ENCODE measurements around the gene SQSTM1.

DNA sequence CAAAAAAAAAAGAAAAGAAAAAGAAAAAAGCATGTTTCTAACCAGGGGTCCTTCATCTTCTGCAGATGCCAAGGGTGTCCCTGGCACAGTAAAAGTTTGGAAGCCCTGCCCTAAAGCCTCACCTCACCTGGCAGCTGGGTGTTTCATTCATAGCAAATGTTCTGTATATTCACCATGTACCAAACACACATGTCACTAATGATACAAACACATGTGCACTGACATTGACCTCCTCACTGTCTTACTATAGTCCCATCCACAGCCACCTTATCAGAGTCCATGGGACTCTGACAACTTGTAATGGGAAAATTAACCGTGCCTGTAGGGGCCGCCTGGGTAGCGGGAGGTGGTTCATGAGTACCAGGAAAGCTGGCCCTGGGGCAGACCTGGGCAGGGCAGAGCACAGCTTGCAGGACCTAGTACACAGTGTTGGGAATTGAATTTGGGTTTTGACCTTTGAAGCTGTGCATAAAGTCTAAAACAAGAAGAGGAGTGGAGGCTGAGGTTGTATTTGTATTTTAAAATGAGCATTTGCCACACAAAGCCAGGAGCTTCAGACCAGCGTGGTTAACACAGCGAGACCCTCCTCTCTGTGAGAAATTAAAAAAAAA, 7.6 kb upstream of the SQSTM1 start:
- TF ChIP-seq, protein P1, sequence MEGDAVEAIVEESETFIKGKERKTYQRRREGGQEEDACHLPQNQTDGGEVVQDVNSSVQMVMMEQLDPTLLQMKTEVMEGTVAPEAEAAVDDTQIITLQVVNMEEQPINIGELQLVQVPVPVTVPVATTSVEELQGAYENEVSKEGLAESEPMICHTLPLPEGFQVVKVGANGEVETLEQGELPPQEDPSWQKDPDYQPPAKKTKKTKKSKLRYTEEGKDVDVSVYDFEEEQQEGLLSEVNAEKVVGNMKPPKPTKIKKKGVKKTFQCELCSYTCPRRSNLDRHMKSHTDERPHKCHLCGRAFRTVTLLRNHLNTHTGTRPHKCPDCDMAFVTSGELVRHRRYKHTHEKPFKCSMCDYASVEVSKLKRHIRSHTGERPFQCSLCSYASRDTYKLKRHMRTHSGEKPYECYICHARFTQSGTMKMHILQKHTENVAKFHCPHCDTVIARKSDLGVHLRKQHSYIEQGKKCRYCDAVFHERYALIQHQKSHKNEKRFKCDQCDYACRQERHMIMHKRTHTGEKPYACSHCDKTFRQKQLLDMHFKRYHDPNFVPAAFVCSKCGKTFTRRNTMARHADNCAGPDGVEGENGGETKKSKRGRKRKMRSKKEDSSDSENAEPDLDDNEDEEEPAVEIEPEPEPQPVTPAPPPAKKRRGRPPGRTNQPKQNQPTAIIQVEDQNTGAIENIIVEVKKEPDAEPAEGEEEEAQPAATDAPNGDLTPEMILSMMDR (IDR thresholded peaks at IDR 0.05): no peak
- TF ChIP-seq EZH2 (IDR thresholded peaks at IDR 0.05) (no peak), EZH2phosphoT487 (IDR thresholded peaks at IDR 0.05) (no peak)

Data from neural progenitor cell (in vitro differentiated cells).